Hepatocyte (in vitro differentiated cells): ENCODE results near the gene ADGRG4.

Source experiments
- EZH2 ChIP-seq: fragments of 200-600 bp; sonication (generic); IDR thresholded peaks from 2 replicates; pipeline ENCODE4 v1.6.1; 2016; ENCODE audit warnings: antibody characterized with exemption, mild to moderate bottlenecking, borderline replicate concordance
- TF ChIP-seq, protein P1 (sequence below): fragments of 200-600 bp; sonication (generic); IDR thresholded peaks from 2 replicates; pipeline ENCODE4 v1.5.1; 2016; ENCODE audit warnings: antibody characterized with exemption, mild to moderate bottlenecking; ENCODE audit not compliant: poor library complexity

DNA sequence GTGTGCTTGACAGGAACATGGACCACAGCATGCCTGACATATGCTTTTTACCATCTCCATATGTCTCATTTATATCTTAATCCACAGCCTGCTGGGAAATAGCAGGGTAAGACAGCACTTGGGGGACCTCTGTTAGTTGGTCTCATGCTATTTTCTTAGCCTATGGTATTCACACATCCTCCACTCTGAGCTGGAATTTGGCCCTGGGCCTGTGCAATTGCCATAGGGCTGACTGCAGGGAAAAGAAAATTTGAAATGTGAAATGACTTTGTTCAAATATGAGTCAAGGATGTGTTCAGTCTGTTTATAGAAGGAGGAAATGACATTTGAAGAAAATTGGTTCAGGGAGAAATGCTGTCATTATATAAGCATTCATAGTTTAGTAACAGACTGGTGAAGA, 40.0 kb upstream of the ADGRG4 start:
- TF ChIP-seq, protein P1, sequence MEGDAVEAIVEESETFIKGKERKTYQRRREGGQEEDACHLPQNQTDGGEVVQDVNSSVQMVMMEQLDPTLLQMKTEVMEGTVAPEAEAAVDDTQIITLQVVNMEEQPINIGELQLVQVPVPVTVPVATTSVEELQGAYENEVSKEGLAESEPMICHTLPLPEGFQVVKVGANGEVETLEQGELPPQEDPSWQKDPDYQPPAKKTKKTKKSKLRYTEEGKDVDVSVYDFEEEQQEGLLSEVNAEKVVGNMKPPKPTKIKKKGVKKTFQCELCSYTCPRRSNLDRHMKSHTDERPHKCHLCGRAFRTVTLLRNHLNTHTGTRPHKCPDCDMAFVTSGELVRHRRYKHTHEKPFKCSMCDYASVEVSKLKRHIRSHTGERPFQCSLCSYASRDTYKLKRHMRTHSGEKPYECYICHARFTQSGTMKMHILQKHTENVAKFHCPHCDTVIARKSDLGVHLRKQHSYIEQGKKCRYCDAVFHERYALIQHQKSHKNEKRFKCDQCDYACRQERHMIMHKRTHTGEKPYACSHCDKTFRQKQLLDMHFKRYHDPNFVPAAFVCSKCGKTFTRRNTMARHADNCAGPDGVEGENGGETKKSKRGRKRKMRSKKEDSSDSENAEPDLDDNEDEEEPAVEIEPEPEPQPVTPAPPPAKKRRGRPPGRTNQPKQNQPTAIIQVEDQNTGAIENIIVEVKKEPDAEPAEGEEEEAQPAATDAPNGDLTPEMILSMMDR: no peak
- no peak for TF ChIP-seq EZH2
